Osteoblast (primary cell): ENCODE data around the gene FNDC10. TPM values are rescaled to one million over a fixed set of nuclear protein-coding genes. Genes with fewer than 3 reads are reported as not detected.
"Not testable (repeated sequence)": the region's sequence is repeated elsewhere in the genome, so short reads cannot be mapped to it uniquely, and the experiment has no call there.

Experiments
- DNase-seq: peaks from one replicate; pipeline ENCODE4 v3.0.0; 2011; ENCODE audit warnings: low spot score, mixed read lengths; ENCODE audit not compliant: insufficient read length; ENCODE audit errors: missing footprints
- H2AFZ ChIP-seq: 2 replicates; pipeline ENCODE4 v1.6.0; 2011; ENCODE audit warnings: mild to moderate bottlenecking, low read length
- H3K27ac ChIP-seq: 2 replicates; pipeline ENCODE4 v1.5.1; 2011; ENCODE audit warnings: mild to moderate bottlenecking, low read depth, low read length, moderate library complexity
- H3K27me3 ChIP-seq: 2 replicates; pipeline ENCODE4 v1.6.0; 2012; ENCODE audit warnings: mild to moderate bottlenecking, control low read depth, inconsistent platforms, low read length, moderate library complexity; ENCODE audit not compliant: insufficient read depth
- H3K36me3 ChIP-seq: 2 replicates; pipeline ENCODE4 v1.5.1; 2011; ENCODE audit warnings: mild to moderate bottlenecking, low read length, control low read depth, moderate library complexity; ENCODE audit not compliant: insufficient read depth
- H3K4me1 ChIP-seq: 2 replicates; pipeline ENCODE4 v1.5.1; 2011; ENCODE audit warnings: mild to moderate bottlenecking, low read length, control low read depth, moderate library complexity; ENCODE audit not compliant: insufficient read depth
- H3K4me2 ChIP-seq: 2 replicates; pipeline ENCODE4 v1.6.0; 2011; ENCODE audit warnings: mild to moderate bottlenecking, low read length; ENCODE audit not compliant: insufficient read depth
- H3K4me3 ChIP-seq: fragments of 200-600 bp; sonication (generic); 3 replicates; pipeline ENCODE4 v1.5.1; 2012; ENCODE audit warnings: mild to moderate bottlenecking, low read length, inconsistent platforms; ENCODE audit not compliant: insufficient read depth
- H3K79me2 ChIP-seq: 2 replicates; pipeline ENCODE4 v1.6.0; 2012; ENCODE audit warnings: mild to moderate bottlenecking, low read length, control low read depth, inconsistent platforms; ENCODE audit not compliant: insufficient read depth
- H3K9me3 ChIP-seq: 2 replicates; pipeline ENCODE4 v1.5.1; 2011; ENCODE audit warnings: low read depth, low read length, control low read depth
- H4K20me1 ChIP-seq: 2 replicates; pipeline ENCODE4 v1.6.0; 2012; ENCODE audit warnings: mild to moderate bottlenecking, low read length, control low read depth; ENCODE audit not compliant: insufficient read depth
- CTCF ChIP-seq: IDR thresholded peaks from 2 replicates; pipeline ENCODE4 v1.5.1; 2011; ENCODE audit warnings: mild to moderate bottlenecking, low read depth, low read length, moderate library complexity; ENCODE audit errors: extremely low read depth
- total RNA-seq: library from RNA; depleted of rRNA; stranded (reverse); fragments of >200 nt; gene quantifications from 2 replicates; pipeline ENCODE4 v1.2.3, GENCODE V29; 2012

Gene FNDC10
- total RNA-seq, 1 donor: 2.5 TPM

GRCh38 chr1:1598051-1598719 is 1.8 kb downstream of the FNDC10 start:
- Histone ChIP-seq H3K27me3 (peaks cover 52% of the 10 kb centered on the region), H3K36me3 (no peaks in the 10 kb centered on the region), H3K27ac (no peak overlapping the region), H4K20me1 (peaks cover 4% of the 10 kb centered on the region), H3K4me2 (no peak overlapping the region), H3K4me1 (no peaks in the 10 kb centered on the region), H3K79me2 (no peaks in the 10 kb centered on the region), H3K9me3 (no peaks in the 10 kb centered on the region), H2AFZ (no peak overlapping the region), H3K4me3 (no peak overlapping the region)
- TF ChIP-seq CTCF: no peak
- peak; percentile 81 for DNase-seq

- Histone ChIP-seq H3K27me3 (peaks cover 52% of the 10 kb centered on the region), H3K4me2 (no peak overlapping the region), H2AFZ (no peak overlapping the region), H3K27ac (no peak overlapping the region), H4K20me1 (peaks cover 4% of the 10 kb centered on the region), H3K36me3 (no peaks in the 10 kb centered on the region), H3K9me3 (no peaks in the 10 kb centered on the region), H3K4me3 (no peak overlapping the region), H3K4me1 (no peaks in the 10 kb centered on the region), H3K79me2 (no peaks in the 10 kb centered on the region)
- peak; percentile 97 for DNase-seq
- no peak for TF ChIP-seq CTCF
These were observed 2.5 kb downstream of the FNDC10 start for GRCh38 chr1:1597275-1597930.

- Histone ChIP-seq H3K36me3 (no peaks in the 10 kb centered on the region), H3K4me1 (no peaks in the 10 kb centered on the region), H3K4me2 (no peak overlapping the region), H2AFZ (no peak overlapping the region), H4K20me1 (peaks cover 4% of the 10 kb centered on the region), H3K4me3 (no peak overlapping the region), H3K9me3 (no peaks in the 10 kb centered on the region), H3K79me2 (no peaks in the 10 kb centered on the region), H3K27ac (no peak overlapping the region), H3K27me3 (peaks cover 48% of the 10 kb centered on the region)
- TF ChIP-seq CTCF: no peak
- DNase-seq: peak; percentile 88
These were observed 3.3 kb downstream of the FNDC10 start for GRCh38 chr1:1596493-1597274.

DNA sequence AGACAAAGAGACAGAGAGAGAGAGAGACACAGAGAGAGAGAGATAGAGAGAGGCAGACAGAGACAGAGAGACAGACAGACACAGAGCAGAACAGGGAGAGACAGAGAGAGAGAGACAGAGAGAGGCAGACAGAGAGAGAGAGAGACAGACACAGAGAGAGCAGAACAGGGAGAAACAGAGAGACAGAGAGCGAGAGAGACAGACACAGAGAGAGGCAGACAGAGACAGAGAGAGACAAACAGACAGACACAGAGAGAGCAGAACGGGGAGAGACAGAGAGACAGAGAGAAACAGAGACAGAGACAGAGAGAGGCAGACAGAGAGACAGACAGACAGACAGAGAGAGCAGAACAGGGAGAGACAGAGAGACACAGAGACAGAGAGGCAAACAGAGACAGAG is 4.6 kb downstream of the FNDC10 start:
- not testable (repeated sequence) for H3K27ac ChIP-seq, DNase-seq, H2AFZ ChIP-seq, H3K4me1 ChIP-seq, H3K4me2 ChIP-seq, H3K4me3 ChIP-seq, H3K79me2 ChIP-seq, H4K20me1 ChIP-seq, H3K36me3 ChIP-seq, H3K9me3 ChIP-seq
- peaks cover 38% of the 10 kb centered on the region for H3K27me3 ChIP-seq
